PC-3 (cell line): ENCODE measurements around the gene SCAPER.

ENCODE experiments used
- CTCF ChIP-seq: fragments of 300-600 bp; sonication (generic); conservative IDR thresholded peaks from 2 replicates; pipeline ENCODE4 v1.5.1; 2017; ENCODE audit warnings: antibody characterized with exemption, low read depth, mild to moderate bottlenecking, low read length
- EZH2 ChIP-seq: fragments of 300-600 bp; sonication (generic); IDR thresholded peaks from one replicate; pipeline ENCODE4 v1.6.1; 2017; ENCODE audit warnings: antibody characterized with exemption, mild to moderate bottlenecking, low read length; ENCODE audit not compliant: unreplicated experiment

GRCh38 chr15:76669521-76670207, 235.5 kb downstream of the SCAPER start:
- no peak for TF ChIP-seq CTCF
- TF ChIP-seq EZH2, result no peak
